Neuronal stem cell (in vitro differentiated cells): ENCODE results near the gene U2SURP.
"Not testable (repeated sequence)": the region's sequence is repeated elsewhere in the genome, so short reads cannot be mapped to it uniquely, and the experiment has no call there.

Experiments
- DNase-seq: peaks from one replicate; pipeline ENCODE4 v3.0.0-alpha.2; 2013; ENCODE audit warnings: low spot score
- H2AFZ ChIP-seq: one replicate; pipeline ENCODE4 v1.6.1; 2013; ENCODE audit warnings: mild to moderate bottlenecking, low read length, inconsistent platforms
- H2AK5ac ChIP-seq: 2 replicates; pipeline ENCODE4 v1.6.1; 2013; ENCODE audit warnings: low read depth, mild to moderate bottlenecking, inconsistent platforms, low read length, moderate library complexity, mixed read lengths
- H2BK120ac ChIP-seq: 2 replicates; pipeline ENCODE4 v1.6.1; 2013; ENCODE audit warnings: low read depth, mild to moderate bottlenecking, inconsistent platforms, low read length, moderate library complexity, mixed read lengths
- H2BK12ac ChIP-seq: one replicate; pipeline ENCODE4 v1.6.1; 2013; ENCODE audit warnings: low read length, inconsistent platforms
- H2BK15ac ChIP-seq: 2 replicates; pipeline ENCODE4 v1.6.1; 2013; ENCODE audit warnings: mild to moderate bottlenecking, low read length, inconsistent platforms, mixed read lengths
- H2BK5ac ChIP-seq: one replicate; pipeline ENCODE4 v1.6.1; 2013; ENCODE audit warnings: inconsistent platforms, mild to moderate bottlenecking, low read length, moderate library complexity
- H3K14ac ChIP-seq: one replicate; pipeline ENCODE4 v1.6.1; 2013; ENCODE audit warnings: low read length, inconsistent platforms
- H3K18ac ChIP-seq: 2 replicates; pipeline ENCODE4 v1.6.1; 2013; ENCODE audit warnings: low read length, inconsistent platforms
- H3K23ac ChIP-seq: 2 replicates; pipeline ENCODE4 v1.6.1; 2013; ENCODE audit warnings: low read depth, mild to moderate bottlenecking, mixed read lengths, low read length, inconsistent platforms; ENCODE audit not compliant: poor library complexity
- H3K27ac ChIP-seq: replicated peaks from 3 replicates; pipeline ENCODE4 v1.5.1; 2013; ENCODE audit warnings: low read length, inconsistent platforms
- H3K27me3 ChIP-seq, 3 experiments: 2 replicates each; pipeline ENCODE4 v1.6.1; 2013; ENCODE audit warnings: low read length in 3 of 3, mild to moderate bottlenecking in 2 of 3, inconsistent platforms in 1 of 3, low read depth in 1 of 3, mixed read lengths in 1 of 3, moderate library complexity in 1 of 3; ENCODE audit not compliant: control insufficient read depth in 3 of 3, insufficient read depth in 3 of 3
- H3K36me3 ChIP-seq, 2 donors: replicated peaks in 1 of 2; 2 replicates each; pipeline ENCODE4 v1.6.1; 2013; ENCODE audit warnings: low read length in 2 of 2; ENCODE audit not compliant: control insufficient read depth in 2 of 2, insufficient read depth in 2 of 2
- H3K4ac ChIP-seq: 2 replicates; pipeline ENCODE4 v1.6.1; 2013; ENCODE audit warnings: inconsistent platforms, mild to moderate bottlenecking, low read length, moderate library complexity
- H3K4me1 ChIP-seq, 2 donors: 1 replicate in 1 of 2; 2 replicates in 1 of 2; pipeline ENCODE4 v1.6.1; 2013; ENCODE audit warnings: low read length in 2 of 2, low read depth in 1 of 2; ENCODE audit not compliant: control insufficient read depth in 2 of 2, insufficient read depth in 1 of 2
- H3K4me2 ChIP-seq: one replicate; pipeline ENCODE4 v1.6.1; 2013; ENCODE audit warnings: mild to moderate bottlenecking, low read length, inconsistent platforms; ENCODE audit not compliant: insufficient read depth, poor library complexity, severe bottlenecking
- H3K4me3 ChIP-seq, 2 donors: 2 replicates each; pipeline ENCODE4 v1.5.1; 2013; ENCODE audit warnings: low read length in 2 of 2, mild to moderate bottlenecking in 2 of 2, inconsistent platforms in 1 of 2, moderate library complexity in 1 of 2
- H3K79me1 ChIP-seq: one replicate; pipeline ENCODE4 v1.6.1; 2013; ENCODE audit warnings: low read depth, mild to moderate bottlenecking, inconsistent platforms, low read length, moderate library complexity
- H3K9ac ChIP-seq: one replicate; pipeline ENCODE4 v1.6.1; 2013; ENCODE audit warnings: mild to moderate bottlenecking, low read depth, low read length, inconsistent platforms; ENCODE audit not compliant: poor library complexity
- H3K9me3 ChIP-seq, 2 donors: replicated peaks in 1 of 2; 2 replicates each; pipeline versions ENCODE3 to v1.6.1; 2013; ENCODE audit warnings: low read length in 2 of 2, mild to moderate bottlenecking in 2 of 2, inconsistent platforms in 1 of 2, low read depth in 1 of 2, mixed read lengths in 1 of 2, moderate library complexity in 1 of 2; ENCODE audit not compliant: control insufficient read depth in 2 of 2, insufficient read depth in 1 of 2
- H4K8ac ChIP-seq: one replicate; pipeline ENCODE4 v1.6.1; 2013; ENCODE audit warnings: low read depth, mild to moderate bottlenecking, inconsistent platforms, low read length, moderate library complexity
- H4K91ac ChIP-seq: one replicate; pipeline ENCODE4 v1.6.1; 2013; ENCODE audit warnings: low read length, low read depth, mild to moderate bottlenecking, inconsistent platforms; ENCODE audit not compliant: poor library complexity
- WGBS, 2 donors: extraction: QIAGEN DNeasy Blood & Tissue Kit; methylation state at CpG; one replicate each; pipeline ENCODE4 v1.1.7; 2013; ENCODE audit warnings: missing lambda C conversion rate in 2 of 2, mixed read lengths in 1 of 2; ENCODE audit not compliant: insufficient read length in 2 of 2, insufficient replicate concordance in 1 of 2; ENCODE audit errors: extremely low coverage in 2 of 2; 5-methylcytosine and 5-hydroxymethylcytosine counted together

U2SURP gene

GRCh38 chr3:143031327-143031726 is 30.0 kb downstream of the U2SURP start:
- Histone ChIP-seq H3K23ac (no peak overlapping the region), H3K14ac (no peak overlapping the region), H4K8ac (no peak overlapping the region), H3K4me2 (no peak overlapping the region), H2AFZ (no peak overlapping the region), H3K9me3 (peaks cover 0 to 5% of the 10 kb centered on the region in 2 donors), H2BK120ac (no peak overlapping the region), H3K27me3 (no peaks in the 10 kb centered on the region), H2AK5ac (no peak overlapping the region), H3K18ac (no peak overlapping the region), H2BK5ac (no peak overlapping the region), H3K79me1 (no peaks in the 10 kb centered on the region), H3K4ac (no peak overlapping the region), H3K9ac (no peak overlapping the region), H2BK12ac (no peak overlapping the region), H2BK15ac (no peak overlapping the region), H4K91ac (no peak overlapping the region), H3K27ac (no peak overlapping the region), H3K4me1 (no peaks in the 10 kb centered on the region), H3K36me3 (peaks cover 5 to 100% of the 10 kb centered on the region in 2 donors), H3K4me3 (no peak overlapping the region)
- no peak for DNase-seq
- no CpG with 5 or more reads among the region's 2 CpGs for WGBS, 2 donors

- peaks cover 7 to 100% of the 10 kb centered on the region in 2 donors for H3K36me3 ChIP-seq
- not testable (repeated sequence) for H4K8ac ChIP-seq, H3K27ac ChIP-seq, H4K91ac ChIP-seq, H3K9me3 ChIP-seq, H3K4ac ChIP-seq, H2BK12ac ChIP-seq, H2AFZ ChIP-seq, H3K4me3 ChIP-seq, H2BK15ac ChIP-seq, H3K4me2 ChIP-seq, H2AK5ac ChIP-seq, DNase-seq, H3K4me1 ChIP-seq, H3K14ac ChIP-seq, H3K18ac ChIP-seq, H3K9ac ChIP-seq, H3K27me3 ChIP-seq, H3K79me1 ChIP-seq, H2BK120ac ChIP-seq, H2BK5ac ChIP-seq, H3K23ac ChIP-seq
- no CpG with 5 or more reads among the region's 4 CpGs for WGBS, 2 donors
Observed at GRCh38 chr3:143031796-143032387, 30.5 kb downstream of the U2SURP start.

DNA sequence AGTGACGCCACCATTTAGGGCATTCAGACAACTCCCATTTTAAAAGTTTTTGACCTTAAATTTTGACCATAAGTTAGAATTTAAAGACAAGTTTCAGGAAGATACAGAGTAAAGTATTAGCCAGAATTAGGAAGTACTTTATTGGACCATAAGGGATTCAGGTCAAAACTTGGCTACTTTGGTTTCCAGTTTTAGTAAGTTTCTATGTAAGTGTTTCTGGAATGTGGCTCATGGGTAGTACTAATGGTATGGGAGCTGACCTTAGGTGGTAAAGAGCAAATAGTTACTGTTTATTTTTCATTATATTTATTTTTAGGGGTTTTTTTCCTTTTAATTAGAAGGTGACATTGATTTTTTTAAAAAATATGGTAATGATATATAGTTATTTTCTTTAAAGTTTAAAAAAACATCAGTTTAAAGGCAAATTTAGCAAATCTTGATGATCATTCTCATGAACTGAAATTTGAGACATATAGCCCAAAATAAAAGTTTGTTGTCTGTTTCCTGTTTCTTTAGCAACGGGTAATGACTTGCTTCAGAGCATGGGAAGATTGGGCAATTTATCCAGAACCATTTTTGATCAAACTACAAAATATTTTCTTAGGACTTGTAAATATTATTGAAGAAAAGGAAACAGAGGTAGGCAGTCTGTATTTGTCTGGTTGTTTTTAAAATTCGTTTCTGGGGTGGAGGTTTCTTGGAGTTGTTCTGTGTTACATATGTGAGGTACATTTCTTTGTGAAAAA is 34.3 kb downstream of the U2SURP start:
- Histone ChIP-seq H2BK5ac (no peak overlapping the region), H4K8ac (no peak overlapping the region), H3K79me1 (no peaks in the 10 kb centered on the region), H3K4ac (no peak overlapping the region), H3K4me3 (no peak overlapping the region), H3K9ac (no peak overlapping the region), H4K91ac (no peak overlapping the region), H3K9me3 (no peaks in the 10 kb centered on the region), H2BK120ac (no peak overlapping the region), H2AFZ (no peak overlapping the region), H3K36me3 (peaks cover 4 to 100% of the 10 kb centered on the region in 2 donors), H3K27ac (no peak overlapping the region), H2BK12ac (no peak overlapping the region), H3K14ac (no peak overlapping the region), H3K4me2 (no peak overlapping the region), H2AK5ac (no peak overlapping the region), H3K27me3 (no peaks in the 10 kb centered on the region), H3K4me1 (no peaks in the 10 kb centered on the region), H2BK15ac (no peak overlapping the region), H3K23ac (no peak overlapping the region), H3K18ac (no peak overlapping the region)
- WGBS, 2 donors, result no CpG with 5 or more reads among the region's 3 CpGs
- DNase-seq, result no peak

DNA sequence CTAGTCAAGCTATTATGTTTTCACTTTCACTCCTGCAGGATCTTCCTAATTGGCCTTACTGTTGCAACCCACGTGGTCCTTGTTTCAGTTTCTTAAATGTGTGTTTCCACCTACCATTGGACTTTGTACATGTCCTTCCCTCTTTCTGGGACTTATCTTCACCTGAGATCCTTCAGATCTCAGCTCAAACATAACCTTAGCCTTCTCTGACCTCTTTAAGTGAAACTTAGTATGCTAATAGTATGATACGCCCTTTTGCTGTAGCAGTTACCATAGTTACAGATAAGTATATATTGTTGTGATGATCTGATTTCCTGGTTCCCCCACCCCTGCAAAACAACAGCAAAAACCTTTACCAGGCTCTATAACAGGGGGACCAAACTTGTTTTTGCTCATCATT is 35.2 kb downstream of the U2SURP start:
- Histone ChIP-seq H2BK120ac (no peak overlapping the region), H2BK15ac (no peak overlapping the region), H3K4me1 (no peaks in the 10 kb centered on the region), H3K36me3 (peaks cover 4 to 100% of the 10 kb centered on the region in 2 donors), H3K9ac (no peak overlapping the region), H2AFZ (no peak overlapping the region), H3K27me3 (no peaks in the 10 kb centered on the region), H4K91ac (no peak overlapping the region), H3K4ac (no peak overlapping the region), H3K79me1 (no peaks in the 10 kb centered on the region), H2AK5ac (no peak overlapping the region), H3K9me3 (no peaks in the 10 kb centered on the region), H3K27ac (no peak overlapping the region), H3K18ac (no peak overlapping the region), H3K14ac (no peak overlapping the region), H3K4me2 (no peak overlapping the region), H3K4me3 (no peak overlapping the region), H2BK12ac (no peak overlapping the region), H3K23ac (no peak overlapping the region), H4K8ac (no peak overlapping the region), H2BK5ac (no peak overlapping the region)
- WGBS, 2 donors, result no CpG with 5 or more reads among the region's 2 CpGs
- no peak for DNase-seq
